PC-9 (cell line): ENCODE results near the gene FIGN. TPM values are rescaled to one million over a fixed set of nuclear protein-coding genes. Genes with fewer than 3 reads are reported as not detected.

ENCODE experiments used
- BruUV-seq: library from RNA; stranded (reverse); fragments of 400-500 nt; replicated peaks from 2 replicates; lab custom pipeline; 2021; lab: Mats Ljungman, UMichigan
- CTCF ChIA-PET: fragments of 300-600 bp; sonication (Branson Sonifier 250); formaldehyde crosslinking; loops from one replicate; lab custom pipeline; 2022; ENCODE audit warnings: antibody characterized with exemption; lab: Charles Lee
- POLR2A ChIA-PET: fragments of 300-600 bp; sonication (Branson Sonifier 250); formaldehyde crosslinking; loops from one replicate; lab custom pipeline; 2022; ENCODE audit warnings: antibody characterized with exemption; ENCODE audit not compliant: unreplicated experiment; lab: Charles Lee
- DNase-seq, 2 experiments: peaks; one replicate each; pipeline versions ENCODE4 v3.0.0 to v3.0.0-alpha.2; 2015 to 2022; ENCODE audit warnings: mixed read lengths in 1 of 2
- H2AFZ ChIP-seq: fragments of 200-600 bp; sonication (generic); 2 replicates; pipeline ENCODE4 v1.8.1; 2017; ENCODE audit warnings: antibody characterized with exemption
- H3F3A ChIP-seq: fragments of 200-600 bp; sonication (generic); 2 replicates; pipeline ENCODE4 v1.8.1; 2017; ENCODE audit warnings: antibody characterized with exemption, mild to moderate bottlenecking, low read depth; ENCODE audit not compliant: insufficient read depth
- H3K27ac ChIP-seq: fragments of 200-600 bp; sonication (generic); 2 replicates; pipeline ENCODE4 v1.6.1; 2016; ENCODE audit warnings: mixed run types
- H3K27me3 ChIP-seq: fragments of 200-600 bp; sonication (generic); 2 replicates; pipeline ENCODE4 v1.6.1; 2016; ENCODE audit warnings: low read depth, mixed run types; ENCODE audit not compliant: insufficient read depth
- H3K36me3 ChIP-seq: fragments of 200-600 bp; sonication (generic); 2 replicates; pipeline ENCODE4 v1.6.1; 2016; ENCODE audit warnings: low read depth, mixed run types
- H3K4me1 ChIP-seq: fragments of 200-600 bp; sonication (generic); replicated peaks from 2 replicates; pipeline ENCODE4 v1.6.1; 2016; ENCODE audit warnings: mixed run types; ENCODE audit not compliant: insufficient read depth
- H3K4me2 ChIP-seq: fragments of 200-600 bp; sonication (generic); 2 replicates; pipeline ENCODE4 v1.6.1; 2017; ENCODE audit warnings: mixed run types
- H3K4me3 ChIP-seq: fragments of 200-600 bp; sonication (generic); 2 replicates; pipeline ENCODE4 v1.6.1; 2016; ENCODE audit warnings: mixed run types
- H3K79me2 ChIP-seq: fragments of 200-600 bp; sonication (generic); 2 replicates; pipeline ENCODE4 v1.6.1; 2017; ENCODE audit warnings: low read depth, mixed run types
- H3K9me2 ChIP-seq: fragments of 200-600 bp; sonication (generic); 2 replicates; pipeline ENCODE4 v1.8.1; 2017; ENCODE audit warnings: mild to moderate bottlenecking; ENCODE audit not compliant: insufficient read depth
- H3K9me3 ChIP-seq: fragments of 200-600 bp; sonication (generic); 2 replicates; pipeline ENCODE4 v1.8.1; 2016; ENCODE audit warnings: low read depth; ENCODE audit not compliant: insufficient read depth
- H4K20me1 ChIP-seq: fragments of 200-600 bp; sonication (generic); 2 replicates; pipeline ENCODE4 v1.8.1; 2017; ENCODE audit not compliant: insufficient read depth
- CTCF ChIP-seq: fragments of 200-600 bp; sonication (generic); conservative IDR thresholded peaks from 2 replicates; pipeline ENCODE4 v1.6.1; 2017; ENCODE audit warnings: mixed run types, antibody characterized with exemption, mild to moderate bottlenecking, moderate library complexity
- EZH2 ChIP-seq: fragments of 200-600 bp; sonication (generic); IDR thresholded peaks from 2 replicates; pipeline ENCODE4 v1.8.0; 2017; ENCODE audit warnings: antibody characterized with exemption, low read depth
- intact Hi-C: fragments of 100-400 bp; cut with micrococcal nuclease; formaldehyde crosslinking; loops from one replicate; pipeline ENCODE4 v1.10.0; 2022; ENCODE audit not compliant: unreplicated experiment
- total RNA-seq: library from RNA; stranded (reverse); gene quantifications from 2 replicates; pipeline ENCODE4 v1.2.3, GENCODE V29; 2021

The FIGN gene
- total RNA-seq, 1 experiment from 2014 or later: 7.4 TPM

- no peak for TF ChIP-seq CTCF
- TF ChIP-seq EZH2: no peak
- Histone ChIP-seq H3K4me1 (no peaks in the 10 kb centered on the region), H3K27me3 (no peaks in the 10 kb centered on the region), H2AFZ (no peak overlapping the region), H3K9me3 (no peaks in the 10 kb centered on the region), H3K4me3 (no peak overlapping the region), H3F3A (no peaks in the 10 kb centered on the region), H3K79me2 (no peaks in the 10 kb centered on the region), H3K4me2 (no peak overlapping the region), H3K27ac (no peak overlapping the region), H4K20me1 (no peaks in the 10 kb centered on the region), H3K36me3 (no peaks in the 10 kb centered on the region), H3K9me2 (no peaks in the 10 kb centered on the region)
- no TSS peak for BruUV-seq
- CTCF ChIA-PET: no interaction called here
- intact Hi-C loops: no loop called here
- POLR2A ChIA-PET: no interaction called here
- DNase-seq: no peak
Observed at GRCh38 chr2:163553601-163554000, 182.2 kb downstream of the FIGN start.

GRCh38 chr2:163552758-163553157, 183.1 kb downstream of the FIGN start:
- Histone ChIP-seq H3K79me2 (no peaks in the 10 kb centered on the region), H3K27me3 (no peaks in the 10 kb centered on the region), H3K9me2 (no peaks in the 10 kb centered on the region), H3K36me3 (no peaks in the 10 kb centered on the region), H3K4me3 (no peak overlapping the region), H2AFZ (no peak overlapping the region), H3K27ac (no peak overlapping the region), H3F3A (no peaks in the 10 kb centered on the region), H4K20me1 (no peaks in the 10 kb centered on the region), H3K9me3 (no peaks in the 10 kb centered on the region), H3K4me2 (no peak overlapping the region), H3K4me1 (no peaks in the 10 kb centered on the region)
- intact Hi-C loops: no loop called here
- ChIA-PET CTCF (no interaction called here), POLR2A (no interaction called here)
- TF ChIP-seq EZH2 (no peak), CTCF (no peak)
- DNase-seq: no peak
- no TSS peak for BruUV-seq

- H3K9me3 ChIP-seq: no peaks in the 10 kb centered on the region
- no peaks in the 10 kb centered on the region for H3F3A ChIP-seq
- H3K36me3 ChIP-seq: no peaks in the 10 kb centered on the region
- no peaks in the 10 kb centered on the region for H3K79me2 ChIP-seq
- no peaks in the 10 kb centered on the region for H3K9me2 ChIP-seq
- no peak overlapping the region for H3K27ac ChIP-seq
- H3K27me3 ChIP-seq: no peaks in the 10 kb centered on the region
- no peak overlapping the region for H3K4me3 ChIP-seq
- BruUV-seq: no TSS peak
- POLR2A ChIA-PET: no interaction called here
- H3K4me1 ChIP-seq: no peaks in the 10 kb centered on the region
- no peak overlapping the region for H3K4me2 ChIP-seq
- intact Hi-C loops: no loop called here
- CTCF ChIA-PET: no interaction called here
- H4K20me1 ChIP-seq: no peaks in the 10 kb centered on the region
- H2AFZ ChIP-seq: no peak overlapping the region
- TF ChIP-seq CTCF (no peak), EZH2 (no peak)
- DNase-seq: no peak
Observed at GRCh38 chr2:163551616-163552373, 184.0 kb downstream of the FIGN start.
